ENCODE data around the gene PNLIPRP3.

Gene PNLIPRP3

GRCh38 chr10:116489460-116489859 is 61.8 kb downstream of the PNLIPRP3 start:
- no peak for TF ChIP-seq CTCF (IDR thresholded peaks at IDR 0.05; ENCODE audit: low read depth, low read length, missing control alignments)
- in situ Hi-C loops (cut with HindIII; ENCODE audit: low pct_ligation_motif_present, low sequenced_read_pairs): no loop called here
- H3K36me3 ChIP-seq (replicated peaks): no peaks in the 10 kb centered on the region
- no peaks in the 10 kb centered on the region for H3K27me3 ChIP-seq (replicated peaks)
- H3K4me3 ChIP-seq (ENCODE audit: low read depth, low read length): no peak overlapping the region
- DNase-seq: no peak
- H3K27ac ChIP-seq: no peak overlapping the region

GRCh38 chr10:116490028-116490662 is 62.5 kb downstream of the PNLIPRP3 start:
- in situ Hi-C loops (cut with HindIII; ENCODE audit: low pct_ligation_motif_present, low sequenced_read_pairs): no loop called here

GRCh38 chr10:116504786-116505185 is 77.1 kb downstream of the PNLIPRP3 start:
- Histone ChIP-seq H3K4me3 (ENCODE audit: low read depth, low read length) (no peak overlapping the region), H3K36me3 (replicated peaks) (no peaks in the 10 kb centered on the region), H3K27ac (no peak overlapping the region), H3K27me3 (replicated peaks) (no peaks in the 10 kb centered on the region)
- TF ChIP-seq CTCF (IDR thresholded peaks at IDR 0.05; ENCODE audit: low read depth, low read length, missing control alignments): no peak
- no peak for DNase-seq
- in situ Hi-C loops (cut with HindIII; ENCODE audit: low pct_ligation_motif_present, low sequenced_read_pairs): no loop called here

More at GRCh38 chr10:116490028-116490662, 62.5 kb downstream of the PNLIPRP3 start:
- Histone ChIP-seq H3K36me3 (replicated peaks) (no peaks in the 10 kb centered on the region), H3K4me3 (ENCODE audit: low read depth, low read length) (no peak overlapping the region), H3K27me3 (replicated peaks) (no peaks in the 10 kb centered on the region), H3K27ac (no peak overlapping the region)
- peak; percentile 61 for TF ChIP-seq CTCF (IDR thresholded peaks at IDR 0.05; ENCODE audit: low read depth, low read length, missing control alignments)
- peak; percentile 2 for DNase-seq

- in situ Hi-C loops (cut with HindIII; ENCODE audit: low pct_ligation_motif_present, low sequenced_read_pairs): no loop called here
- H3K36me3 ChIP-seq (replicated peaks): no peaks in the 10 kb centered on the region
- no peak for TF ChIP-seq CTCF (IDR thresholded peaks at IDR 0.05; ENCODE audit: low read depth, low read length, missing control alignments)
Measured at GRCh38 chr10:116510565-116510964, 82.9 kb downstream of the PNLIPRP3 start.

GRCh38 chr10:116511365-116511764 is 83.7 kb downstream of the PNLIPRP3 start:
- no peak for DNase-seq
- Histone ChIP-seq H3K36me3 (replicated peaks) (no peaks in the 10 kb centered on the region), H3K4me3 (ENCODE audit: low read depth, low read length) (no peak overlapping the region), H3K27ac (no peak overlapping the region), H3K27me3 (replicated peaks) (no peaks in the 10 kb centered on the region)
- TF ChIP-seq CTCF (IDR thresholded peaks at IDR 0.05; ENCODE audit: low read depth, low read length, missing control alignments): no peak
- in situ Hi-C loops (cut with HindIII; ENCODE audit: low pct_ligation_motif_present, low sequenced_read_pairs): no loop called here

More at GRCh38 chr10:116510565-116510964, 82.9 kb downstream of the PNLIPRP3 start:
- Histone ChIP-seq H3K27me3 (replicated peaks) (no peaks in the 10 kb centered on the region), H3K4me3 (ENCODE audit: low read depth, low read length) (no peak overlapping the region), H3K27ac (no peak overlapping the region)
- DNase-seq: no peak

All from brain microvascular endothelial cell (primary cell).